DND-41 (cell line): ENCODE data around the gene ABHD3.
"Not testable (repeated sequence)": the region's sequence is repeated elsewhere in the genome, so short reads cannot be mapped to it uniquely, and the experiment has no call there.

Source experiments
- ATAC-seq: fragments of 200-7000 bp; cut with Tn5 transposase; 3 replicates; pipeline ENCODE4 v1.9.1; 2021; ENCODE audit warnings: low read depth; ENCODE audit not compliant: insufficient read depth
- DNase-seq: peaks from one replicate; pipeline ENCODE4 v3.0.0-alpha.2; 2020
- H2AFZ ChIP-seq: 2 replicates; pipeline ENCODE4 v1.6.0; 2012; ENCODE audit warnings: low read depth, low read length
- H3K27ac ChIP-seq: 2 replicates; pipeline ENCODE4 v1.5.1; 2012; ENCODE audit warnings: low read length, inconsistent platforms
- H3K27me3 ChIP-seq: fragments of 200-600 bp; sonication (generic); 2 replicates; pipeline ENCODE4 v1.6.0; 2012; ENCODE audit warnings: low read length, mild to moderate bottlenecking, inconsistent platforms; ENCODE audit not compliant: insufficient read depth, poor library complexity
- H3K36me3 ChIP-seq: 2 replicates; pipeline ENCODE4 v1.5.1; 2012; ENCODE audit warnings: low read length, inconsistent platforms; ENCODE audit not compliant: insufficient read depth
- H3K4me1 ChIP-seq: 2 replicates; pipeline ENCODE4 v1.5.1; 2012; ENCODE audit warnings: mild to moderate bottlenecking, low read length; ENCODE audit not compliant: insufficient read depth
- H3K4me2 ChIP-seq: 2 replicates; pipeline ENCODE4 v1.6.0; 2012; ENCODE audit warnings: mild to moderate bottlenecking, moderate library complexity, low read length, inconsistent platforms; ENCODE audit not compliant: insufficient read depth
- H3K4me3 ChIP-seq, 2 experiments: fragments of 200-600 bp in 1 of 2; shearing (Covaris generic) in 1 of 2; 2 replicates each; pipeline ENCODE4 v1.5.1; 2012 to 2016; ENCODE audit warnings: inconsistent platforms in 2 of 2, low read length in 2 of 2, mild to moderate bottlenecking in 2 of 2, low read depth in 1 of 2, moderate library complexity in 1 of 2
- H3K79me2 ChIP-seq: 2 replicates; pipeline ENCODE4 v1.6.0; 2012; ENCODE audit warnings: low read length, inconsistent platforms; ENCODE audit not compliant: insufficient read depth
- H3K9ac ChIP-seq: 2 replicates; pipeline ENCODE4 v1.6.0; 2012; ENCODE audit warnings: low read depth, mild to moderate bottlenecking, inconsistent platforms, low read length, moderate library complexity
- H3K9me3 ChIP-seq: 2 replicates; pipeline ENCODE4 v1.5.1; 2012; ENCODE audit warnings: low read length, moderate library complexity, mild to moderate bottlenecking, inconsistent platforms; ENCODE audit not compliant: insufficient read depth, severe bottlenecking
- H4K20me1 ChIP-seq: 2 replicates; pipeline ENCODE4 v1.6.0; 2012; ENCODE audit warnings: low read length; ENCODE audit not compliant: insufficient read depth
- CTCF ChIP-seq: IDR thresholded peaks from 2 replicates; pipeline ENCODE4 v1.5.1; 2012; ENCODE audit warnings: borderline replicate concordance, low read length, moderate library complexity, mild to moderate bottlenecking; ENCODE audit not compliant: poor library complexity, severe bottlenecking; ENCODE audit errors: extremely low read depth
- EZH2 ChIP-seq: IDR thresholded peaks from 3 replicates; pipeline ENCODE4 v1.6.1; 2012; ENCODE audit warnings: borderline replicate concordance, low read depth, mild to moderate bottlenecking, moderate library complexity, low read length, inconsistent platforms; ENCODE audit not compliant: severe bottlenecking

ABHD3 gene

GRCh38 chr18:21653361-21653760 lies 51.2 kb downstream of the ABHD3 start:
- no peaks in the 10 kb centered on the region for H4K20me1 ChIP-seq
- no peak overlapping the region for H3K4me2 ChIP-seq
- peaks cover 54% of the 10 kb centered on the region for H3K36me3 ChIP-seq
- H3K4me3 ChIP-seq, result no peak overlapping the region
- no peak overlapping the region for H2AFZ ChIP-seq
- H3K9ac ChIP-seq, result no peak overlapping the region
- H3K4me1 ChIP-seq, result no peaks in the 10 kb centered on the region
- no peaks in the 10 kb centered on the region for H3K79me2 ChIP-seq
- no peaks in the 10 kb centered on the region for H3K9me3 ChIP-seq
- TF ChIP-seq CTCF, result no peak
- no peak for TF ChIP-seq EZH2
- H3K27ac ChIP-seq, result no peak overlapping the region
- ATAC-seq (no peak), DNase-seq (no peak)
- no peaks in the 10 kb centered on the region for H3K27me3 ChIP-seq

- H3K79me2 ChIP-seq, result no peaks in the 10 kb centered on the region
- H3K36me3 ChIP-seq, result peaks cover 42% of the 10 kb centered on the region
- TF ChIP-seq CTCF, result no peak
- no peak for TF ChIP-seq EZH2
- no peak overlapping the region for H3K9ac ChIP-seq
- H3K4me2 ChIP-seq, result no peak overlapping the region
- H3K27ac ChIP-seq, result no peak overlapping the region
- DNase-seq (no peak), ATAC-seq (no peak)
- no peaks in the 10 kb centered on the region for H4K20me1 ChIP-seq
- no peaks in the 10 kb centered on the region for H3K27me3 ChIP-seq
- H3K9me3 ChIP-seq, result no peaks in the 10 kb centered on the region
- H3K4me1 ChIP-seq, result no peaks in the 10 kb centered on the region
- H3K4me3 ChIP-seq, result no peak overlapping the region
- H2AFZ ChIP-seq, result no peak overlapping the region
These were observed 52.5 kb downstream of the ABHD3 start for GRCh38 chr18:21652073-21652472.

- Histone ChIP-seq H3K27ac (no peak overlapping the region), H3K9ac (no peak overlapping the region), H3K27me3 (no peaks in the 10 kb centered on the region), H3K36me3 (peaks cover 31% of the 10 kb centered on the region), H3K4me3 (no peak overlapping the region), H3K79me2 (no peaks in the 10 kb centered on the region), H4K20me1 (no peaks in the 10 kb centered on the region), H3K4me1 (no peaks in the 10 kb centered on the region), H3K9me3 (no peaks in the 10 kb centered on the region), H3K4me2 (no peak overlapping the region), H2AFZ (no peak overlapping the region)
- ATAC-seq, result no peak
- TF ChIP-seq EZH2 (no peak), CTCF (no peak)
- no peak for DNase-seq
These were observed 54.3 kb downstream of the ABHD3 start for GRCh38 chr18:21650311-21650710.

- not testable (repeated sequence) for H3K4me3 ChIP-seq, H3K4me2 ChIP-seq, H3K27ac ChIP-seq
These were observed 64.2 kb downstream of the ABHD3 start for GRCh38 chr18:21640375-21640774.

More at GRCh38 chr18:21640375-21640774, 64.2 kb downstream of the ABHD3 start:
- H3K9ac ChIP-seq, H3K9me3 ChIP-seq, DNase-seq, H3K79me2 ChIP-seq, H2AFZ ChIP-seq, H4K20me1 ChIP-seq, H3K36me3 ChIP-seq, ATAC-seq, H3K27me3 ChIP-seq, H3K4me1 ChIP-seq: not testable (repeated sequence)
